Kidney capillary endothelial cell (primary cell): ENCODE measurements around the gene ZDHHC24.
A peak's percentile ranks its signal among the peaks of the same experiment; 100 is the strongest.

Experiments used
- DNase-seq: peaks from one replicate; pipeline ENCODE4 v3.0.0-alpha.2; 2018; ENCODE audit warnings: low spot score

ZDHHC24 gene

DNA sequence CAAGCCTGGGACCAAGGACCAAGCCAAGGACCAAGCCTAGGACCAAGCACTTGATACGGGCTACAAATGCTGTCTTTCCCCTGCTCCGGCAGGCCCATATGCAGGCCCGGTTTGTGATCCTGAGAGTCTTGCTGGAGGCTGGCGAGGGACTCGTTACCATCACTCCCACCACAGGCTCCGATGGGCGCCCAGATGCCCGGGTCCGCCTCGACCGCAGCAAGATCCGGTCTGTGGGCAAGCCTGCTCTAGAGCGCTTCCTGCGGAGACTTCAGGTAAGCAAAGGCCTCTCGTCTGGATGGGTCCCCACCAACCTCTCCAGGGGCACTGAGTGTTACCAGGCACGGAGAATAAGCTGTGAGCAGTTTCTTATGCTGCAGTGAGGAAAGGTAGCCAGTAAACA lies 48.6 kb downstream of the ZDHHC24 start:
- no peak for DNase-seq

DNA sequence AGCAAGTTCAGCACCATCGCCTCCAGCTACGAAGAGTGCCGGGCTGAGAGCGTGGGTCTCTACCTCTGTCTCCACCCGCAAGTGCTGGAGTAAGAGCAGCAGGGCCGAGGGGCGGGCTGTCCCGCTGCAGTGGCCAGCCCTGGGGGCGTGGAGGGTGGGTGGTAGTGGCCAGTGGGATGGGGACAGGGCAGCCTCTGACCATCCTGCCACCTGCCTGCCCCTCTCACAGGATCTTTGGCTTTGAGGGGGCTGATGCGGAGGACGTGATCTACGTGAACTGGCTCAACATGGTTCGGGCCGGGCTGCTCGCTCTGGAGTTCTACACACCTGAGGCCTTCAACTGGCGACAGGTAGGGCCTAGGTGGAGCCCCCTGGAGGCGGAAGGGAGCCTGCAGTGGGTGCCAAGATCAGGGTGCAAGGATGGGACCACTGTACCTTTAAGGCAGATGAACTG lies 50.4 kb downstream of the ZDHHC24 start:
- DNase-seq, result no peak

DNA sequence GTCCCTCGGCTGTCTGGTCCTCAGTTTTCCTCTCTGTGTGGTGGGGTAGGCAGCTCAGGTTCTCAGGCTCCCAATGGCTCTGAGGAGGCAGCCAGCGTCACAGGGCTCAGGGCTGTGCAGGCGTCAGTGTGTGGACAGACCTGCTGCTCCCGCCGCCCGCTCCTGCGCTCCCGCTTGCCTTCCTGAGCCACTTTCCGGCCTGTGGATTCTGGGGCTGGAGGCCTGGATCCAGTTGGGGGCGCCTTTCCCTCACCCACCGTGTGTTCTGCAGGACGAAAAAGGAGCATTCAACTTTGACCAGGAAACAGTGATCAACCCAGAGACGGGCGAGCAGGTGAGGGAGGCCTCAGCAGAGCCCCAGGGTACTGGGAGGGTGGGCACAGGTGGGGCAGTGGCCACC lies 50.9 kb downstream of the ZDHHC24 start:
- no peak for DNase-seq

DNA sequence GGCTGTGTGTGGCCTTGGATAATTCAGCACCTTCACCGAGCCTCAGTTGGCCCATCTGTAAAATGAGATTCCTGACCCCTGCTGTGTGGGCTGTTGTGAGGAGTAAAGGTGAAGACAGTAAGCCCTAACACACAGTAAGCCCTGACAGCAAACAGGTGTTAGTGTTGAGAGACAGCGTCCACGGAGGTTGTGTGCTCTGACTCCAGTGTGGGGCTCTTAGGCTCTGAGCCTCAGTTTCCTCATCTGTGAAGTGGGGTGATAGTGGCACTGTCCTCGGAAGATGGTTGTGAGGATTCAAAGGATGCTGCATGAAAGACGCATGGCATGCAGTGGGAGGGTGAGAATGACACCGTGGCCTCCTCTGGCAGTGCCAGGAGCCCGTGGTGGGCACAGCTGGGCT lies 51.4 kb downstream of the ZDHHC24 start:
- DNase-seq, result no peak

DNA sequence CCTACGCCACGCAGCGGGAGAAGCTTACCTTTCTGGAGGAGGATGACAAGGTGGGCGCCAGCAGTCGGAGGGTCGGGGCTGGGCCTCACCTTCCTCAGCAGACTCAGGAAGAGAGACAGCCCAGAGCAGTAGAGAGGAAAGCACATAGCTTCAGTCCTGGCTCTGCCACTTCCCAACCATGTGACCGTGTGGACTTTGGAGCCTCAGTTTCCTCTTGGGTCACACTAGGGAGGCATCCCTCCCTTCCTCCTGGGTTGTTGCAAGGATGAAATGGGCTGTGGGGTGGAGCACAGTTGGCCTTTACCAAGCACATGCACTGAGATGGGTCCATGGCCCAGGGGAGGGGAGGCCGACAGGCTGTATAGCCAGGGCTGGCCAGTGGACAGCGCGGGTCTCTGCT lies 52.7 kb downstream of the ZDHHC24 start:
- no peak for DNase-seq

DNA sequence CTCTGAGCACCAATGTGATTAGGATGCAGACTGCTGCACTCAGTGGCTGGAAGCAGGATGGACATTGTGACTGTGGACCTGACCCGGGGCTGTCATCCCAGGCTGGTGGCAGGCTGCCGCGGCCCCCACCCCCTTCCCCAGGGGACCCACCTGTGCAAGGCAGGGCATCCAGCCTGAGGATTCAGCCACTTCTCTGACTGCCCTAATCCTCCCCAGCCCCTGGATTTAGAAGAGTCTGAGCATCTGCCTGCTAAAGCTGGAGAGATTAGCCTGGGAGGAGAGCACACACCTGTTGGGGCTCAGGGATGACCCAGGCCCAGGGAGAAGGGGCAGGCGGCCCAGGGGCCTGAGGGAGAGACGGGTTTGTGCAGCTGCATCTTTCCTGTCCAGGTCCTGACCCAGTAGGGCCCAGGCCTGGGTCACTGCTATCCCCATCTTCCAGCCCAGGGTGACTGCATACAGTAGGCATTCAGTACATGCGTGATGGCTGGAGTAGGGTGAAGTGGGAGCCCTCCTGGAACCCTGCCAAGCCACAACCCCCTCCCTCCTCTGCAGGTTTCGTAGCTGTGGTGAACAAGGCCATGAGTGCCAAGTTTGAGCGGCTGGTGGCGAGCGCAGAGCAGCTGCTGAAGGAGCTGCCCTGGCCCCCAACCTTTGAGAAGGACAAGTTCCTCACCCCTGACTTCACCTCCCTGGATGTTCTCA lies 53.5 kb downstream of the ZDHHC24 start:
- DNase-seq, result no peak

DNA sequence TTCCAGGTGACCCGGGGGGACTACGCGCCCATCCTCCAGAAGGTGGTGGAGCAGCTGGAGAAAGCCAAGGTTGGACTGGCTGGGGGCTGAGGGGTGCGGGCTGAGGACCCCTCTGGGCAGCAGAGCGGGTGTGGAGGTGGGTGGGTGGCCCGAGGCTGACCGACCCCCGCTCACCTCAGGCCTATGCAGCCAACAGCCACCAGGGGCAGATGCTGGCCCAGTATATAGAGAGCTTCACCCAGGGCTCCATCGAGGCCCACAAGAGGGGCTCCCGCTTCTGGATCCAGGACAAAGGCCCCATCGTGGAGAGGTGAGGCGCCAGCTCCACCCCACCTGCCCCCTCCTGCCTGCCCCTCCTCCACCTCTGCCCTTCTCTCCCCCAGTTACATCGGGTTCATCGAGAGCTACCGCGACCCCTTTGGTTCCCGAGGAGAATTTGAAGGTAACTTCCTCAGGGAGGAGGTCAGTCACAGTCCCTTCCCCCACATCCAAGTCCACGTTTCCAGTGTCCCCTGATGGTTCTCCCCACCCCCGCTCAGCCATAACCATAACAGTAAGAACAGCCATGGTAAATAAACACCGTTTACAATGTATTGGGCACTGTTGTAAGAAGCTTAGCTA lies 54.4 kb downstream of the ZDHHC24 start:
- DNase-seq, result no peak

DNA sequence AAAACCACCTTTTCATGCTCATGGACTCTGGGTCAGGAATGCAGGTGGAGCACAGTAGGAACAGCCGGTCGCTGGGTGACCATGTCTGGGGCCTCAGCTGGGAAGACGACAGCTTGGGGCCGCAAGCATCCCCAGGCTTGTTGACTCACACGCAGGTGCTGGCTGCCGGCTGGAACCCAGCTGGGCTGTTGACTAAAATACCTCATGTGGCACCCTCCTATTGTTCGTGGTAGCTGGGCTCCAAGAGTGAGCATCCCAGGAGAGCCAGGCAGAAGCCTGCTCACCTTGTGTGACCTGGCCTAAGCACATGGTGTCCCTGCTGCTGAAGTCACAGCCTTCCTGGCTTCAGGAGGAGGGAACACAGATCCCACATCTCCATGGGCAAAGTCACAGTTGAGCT lies 56.2 kb downstream of the ZDHHC24 start:
- no peak for DNase-seq

DNA sequence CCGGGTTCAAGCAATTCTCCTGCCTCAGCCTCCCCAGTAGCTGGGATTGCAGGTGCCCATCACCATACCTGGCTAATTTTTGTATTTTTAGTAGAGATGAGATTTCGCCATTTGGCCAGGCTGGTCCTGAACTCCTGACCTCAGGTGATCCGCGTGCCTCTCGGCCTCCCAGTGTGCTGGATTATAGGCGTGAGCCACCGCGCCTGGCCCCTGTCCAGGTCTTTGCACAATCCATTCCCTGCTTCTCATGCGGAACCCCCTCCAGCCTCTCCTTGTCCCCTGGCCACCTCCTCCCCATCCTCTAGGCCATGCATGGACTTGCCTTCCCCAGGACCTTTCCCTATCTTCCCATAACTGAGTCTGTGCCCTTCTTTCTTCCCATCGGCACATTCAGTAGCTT lies 56.9 kb downstream of the ZDHHC24 start:
- no peak for DNase-seq

DNA sequence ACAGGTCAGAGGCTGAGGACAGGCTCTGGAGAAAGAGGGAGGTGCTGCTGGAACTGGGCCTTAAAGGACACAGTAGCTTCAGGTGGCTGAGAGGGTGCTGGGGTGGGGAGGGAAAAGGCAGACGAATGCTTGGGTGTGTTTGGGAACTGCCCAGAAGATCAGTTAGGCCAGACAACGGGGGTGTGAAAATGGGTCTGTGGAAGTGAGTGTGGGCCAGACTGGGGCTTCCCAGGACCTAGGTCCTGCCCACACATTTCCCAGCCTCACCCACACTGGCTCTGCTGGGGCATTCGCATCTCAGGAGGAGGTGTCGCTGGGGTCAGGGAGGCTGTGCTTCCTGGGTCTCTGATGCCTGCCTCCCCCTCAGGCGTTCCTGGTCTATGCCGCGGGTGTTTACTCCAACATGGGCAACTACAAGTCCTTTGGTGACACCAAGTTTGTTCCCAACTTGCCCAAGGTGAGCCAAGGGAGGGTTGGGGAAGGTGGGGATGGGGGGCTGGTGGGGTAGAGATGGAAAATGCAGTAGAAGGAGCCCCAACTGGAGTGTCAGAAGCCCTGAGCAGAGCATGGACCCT lies 61.0 kb downstream of the ZDHHC24 start:
- DNase-seq, result no peak

DNA sequence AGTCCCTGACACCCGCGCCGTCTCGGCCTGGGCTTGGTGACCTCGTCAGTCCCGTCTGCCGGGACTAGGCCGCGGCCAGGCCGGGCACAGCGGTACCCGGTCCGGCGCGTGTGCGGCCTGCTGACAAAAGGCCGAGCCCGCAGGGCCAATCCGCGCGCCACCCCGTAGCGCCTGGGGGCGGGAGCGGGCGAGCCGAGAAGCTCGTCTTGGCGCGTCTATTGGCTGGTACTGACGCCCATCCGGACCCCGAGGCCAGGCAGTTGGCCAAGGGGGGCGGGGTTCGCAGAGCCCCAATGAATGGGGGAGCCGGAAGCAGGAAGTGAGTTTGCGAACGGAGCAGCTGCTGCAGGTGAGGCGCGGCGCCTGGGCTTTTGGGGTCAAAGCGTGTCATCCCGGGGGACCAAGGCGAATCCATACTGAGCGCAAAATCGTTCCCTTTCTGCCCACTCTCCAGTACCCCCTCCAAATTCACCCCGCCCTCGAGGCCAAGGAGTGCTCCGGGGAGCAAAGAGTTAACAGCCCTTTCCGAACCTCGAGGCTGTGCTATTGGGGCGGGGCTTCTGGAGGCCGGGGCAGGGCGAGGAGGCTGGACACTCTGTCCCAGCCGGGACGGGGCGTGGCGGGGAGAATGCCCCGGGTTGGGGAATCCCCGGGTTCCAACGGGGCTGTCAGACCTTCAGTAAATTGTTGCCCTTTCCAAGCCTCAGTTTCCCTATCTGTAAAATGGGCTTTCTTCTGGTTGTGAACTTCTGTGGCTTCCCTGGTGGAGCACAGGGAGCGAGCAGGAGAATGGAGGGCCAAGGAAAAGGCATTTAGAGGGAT lies 65.5 kb downstream of the ZDHHC24 start, which contains the start of gene DPP3:
Gene DPP3, plus strand, starts transcription at position 318 of the 822 bp plus-strand sequence. CDS start 1,767 bp downstream, outside the sequence.
- DNase-seq, result peak; percentile 95

DNA sequence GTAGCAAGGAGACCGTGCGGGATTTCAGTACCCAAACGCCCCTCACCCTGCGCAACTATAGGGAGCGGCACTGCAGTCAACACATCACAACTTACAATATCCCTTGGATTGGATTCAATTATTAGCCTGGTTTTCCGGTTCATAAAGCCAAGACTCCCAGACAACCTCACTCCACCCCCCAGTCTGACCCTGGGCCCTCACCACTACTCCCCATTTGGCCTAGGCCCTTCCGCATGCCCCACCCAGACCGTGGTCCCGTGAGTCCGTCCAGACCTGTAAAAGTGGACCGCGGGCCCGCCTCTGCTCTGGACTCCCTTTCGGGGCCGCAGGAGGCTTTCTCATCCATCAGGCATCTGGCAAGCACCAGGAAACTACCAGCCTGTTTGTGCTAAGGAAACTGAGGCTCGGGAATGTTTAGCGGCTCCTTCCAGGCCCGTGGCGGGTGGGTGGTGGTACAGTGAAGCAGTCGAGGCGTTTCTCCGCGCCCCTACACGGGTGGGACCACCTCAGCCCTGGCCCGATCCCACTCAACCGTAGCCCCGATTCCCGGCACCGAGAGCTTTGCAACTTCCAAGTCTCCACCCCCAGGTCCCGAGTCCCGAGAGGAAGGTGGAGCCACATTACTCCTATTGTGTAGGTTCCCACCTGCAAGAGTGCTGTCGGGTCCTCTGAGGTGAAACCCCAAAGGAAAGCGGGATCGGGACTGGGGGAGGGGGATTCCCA lies 66.3 kb downstream of the ZDHHC24 start:
- peak; percentile 33 for DNase-seq

DNA sequence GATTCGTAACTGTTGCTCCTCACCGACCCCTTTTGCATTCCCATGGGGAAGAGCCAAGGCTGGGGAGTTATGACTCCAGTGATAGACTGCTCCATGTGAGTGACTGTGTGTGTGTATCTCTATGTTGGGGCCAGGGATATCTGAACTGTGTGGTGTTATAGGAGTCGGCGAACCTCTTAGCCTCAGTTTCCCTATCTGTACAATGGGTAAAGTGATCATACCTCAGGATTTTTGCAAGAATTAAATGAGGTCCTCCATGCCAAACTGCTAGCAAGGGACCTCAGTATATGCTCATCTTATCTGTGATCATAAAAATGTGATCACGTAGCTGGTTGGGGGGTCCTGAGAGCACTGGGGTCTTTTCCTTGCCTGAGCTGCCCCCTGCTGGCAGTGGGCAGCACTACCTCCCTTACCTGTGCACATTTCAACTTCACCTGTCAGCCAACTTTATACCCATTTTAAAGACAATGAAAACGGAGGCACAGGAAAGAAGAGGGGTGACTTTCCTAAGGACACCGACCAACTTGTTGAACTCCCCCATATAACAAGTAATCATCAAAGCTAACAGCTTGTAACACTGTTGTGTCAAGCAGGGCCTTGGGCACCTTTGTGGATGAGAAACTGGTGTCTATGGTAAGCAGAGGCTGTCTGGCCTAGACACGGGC lies 67.0 kb downstream of the ZDHHC24 start:
- no peak for DNase-seq

DNA sequence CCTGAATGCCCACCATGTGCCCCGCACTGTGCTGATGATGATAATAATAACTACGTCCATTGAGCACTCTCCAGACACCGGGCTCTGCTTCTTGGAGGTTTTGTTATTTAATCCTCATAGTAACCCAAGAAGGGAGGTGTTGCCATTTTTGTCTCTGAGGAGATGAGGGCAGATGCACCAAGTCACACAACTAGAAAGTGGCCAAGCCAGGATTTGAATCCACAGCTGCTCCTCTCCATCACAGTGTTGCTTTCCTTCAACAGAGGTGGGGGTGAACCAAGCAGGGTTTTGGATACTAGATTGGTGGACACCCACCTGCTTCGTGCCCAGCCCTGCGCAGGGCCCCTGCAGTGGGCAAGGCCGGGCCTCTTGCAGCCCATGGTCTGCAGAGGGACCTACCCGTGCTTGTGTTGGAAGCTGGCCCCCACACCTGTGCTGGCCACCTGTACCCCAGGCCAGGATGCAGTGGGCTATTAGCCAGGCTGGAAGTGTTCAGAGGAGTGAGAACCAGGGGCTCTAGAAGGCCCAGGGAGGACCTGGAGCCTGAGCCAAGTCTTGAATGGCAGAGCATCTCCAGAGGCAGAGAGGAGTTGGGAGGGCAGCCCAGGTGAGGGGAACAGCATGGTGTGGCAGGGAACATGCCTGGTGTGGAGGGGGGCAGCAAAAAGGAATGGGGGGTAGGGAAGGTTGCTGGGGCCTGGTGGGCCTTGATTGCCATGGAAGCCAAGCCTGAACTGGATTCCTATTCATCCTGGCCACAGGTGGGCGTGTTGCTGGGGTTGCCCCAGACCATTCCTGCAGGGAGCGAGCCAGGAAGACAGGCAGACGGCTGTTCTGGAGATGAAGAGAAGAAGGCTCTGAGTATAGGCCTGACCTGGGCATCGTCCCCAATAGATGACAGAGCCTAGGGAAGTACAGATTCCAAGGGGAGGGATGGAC lies 68.3 kb downstream of the ZDHHC24 start:
- no peak for DNase-seq

DNA sequence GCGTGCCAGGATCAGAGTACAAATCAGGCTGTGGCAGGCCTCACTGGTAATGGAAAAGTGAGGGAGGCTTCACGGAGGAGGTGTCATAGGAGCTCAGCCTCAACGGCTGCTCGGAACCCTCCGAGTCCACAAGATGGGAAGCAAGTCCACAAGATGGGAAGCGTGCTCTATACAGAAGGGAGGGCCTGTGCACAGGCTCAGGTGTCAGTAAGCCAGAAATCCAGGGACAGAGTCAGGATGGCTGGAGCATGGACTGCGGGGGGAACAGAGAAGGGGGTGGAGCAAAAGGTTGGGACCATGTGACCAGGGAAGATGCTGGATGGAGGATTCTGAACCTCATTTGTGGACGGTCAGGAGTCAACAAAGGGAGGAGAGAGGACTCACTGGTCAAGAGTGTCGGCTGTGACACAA lies 69.0 kb downstream of the ZDHHC24 start:
- DNase-seq, result no peak

DNA sequence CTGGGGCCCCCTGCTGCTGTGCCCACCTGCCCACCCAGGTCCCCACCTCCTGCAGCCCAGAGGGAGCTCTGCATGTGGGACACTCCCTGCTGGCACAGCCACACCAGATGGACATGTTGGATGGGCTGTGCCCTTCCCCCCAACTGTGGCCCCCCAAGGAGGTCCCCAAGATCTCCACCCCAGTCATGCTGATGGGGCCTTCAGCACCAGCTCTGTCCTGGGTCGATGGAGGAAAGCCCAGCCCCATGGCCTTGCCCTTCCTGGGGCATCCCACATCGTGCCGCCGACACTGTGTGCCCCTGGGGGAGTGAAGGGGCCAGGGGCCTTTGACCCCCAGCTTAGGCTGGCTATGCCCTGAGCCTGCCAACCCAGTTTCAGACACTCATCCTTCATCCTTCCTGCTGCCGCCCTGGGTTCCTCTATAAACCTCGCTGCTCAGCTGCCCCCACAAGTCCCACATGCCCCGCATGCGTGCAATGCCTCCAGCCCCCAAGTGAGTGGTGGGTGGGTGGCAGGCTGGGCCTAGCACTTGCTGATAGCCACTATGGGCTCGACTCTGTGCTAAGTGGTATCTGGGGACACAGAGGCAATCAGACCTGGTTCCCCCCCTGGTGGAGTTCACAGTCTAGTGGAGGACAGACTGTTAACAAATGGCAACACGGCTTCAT lies 69.5 kb downstream of the ZDHHC24 start:
- DNase-seq, result no peak

DNA sequence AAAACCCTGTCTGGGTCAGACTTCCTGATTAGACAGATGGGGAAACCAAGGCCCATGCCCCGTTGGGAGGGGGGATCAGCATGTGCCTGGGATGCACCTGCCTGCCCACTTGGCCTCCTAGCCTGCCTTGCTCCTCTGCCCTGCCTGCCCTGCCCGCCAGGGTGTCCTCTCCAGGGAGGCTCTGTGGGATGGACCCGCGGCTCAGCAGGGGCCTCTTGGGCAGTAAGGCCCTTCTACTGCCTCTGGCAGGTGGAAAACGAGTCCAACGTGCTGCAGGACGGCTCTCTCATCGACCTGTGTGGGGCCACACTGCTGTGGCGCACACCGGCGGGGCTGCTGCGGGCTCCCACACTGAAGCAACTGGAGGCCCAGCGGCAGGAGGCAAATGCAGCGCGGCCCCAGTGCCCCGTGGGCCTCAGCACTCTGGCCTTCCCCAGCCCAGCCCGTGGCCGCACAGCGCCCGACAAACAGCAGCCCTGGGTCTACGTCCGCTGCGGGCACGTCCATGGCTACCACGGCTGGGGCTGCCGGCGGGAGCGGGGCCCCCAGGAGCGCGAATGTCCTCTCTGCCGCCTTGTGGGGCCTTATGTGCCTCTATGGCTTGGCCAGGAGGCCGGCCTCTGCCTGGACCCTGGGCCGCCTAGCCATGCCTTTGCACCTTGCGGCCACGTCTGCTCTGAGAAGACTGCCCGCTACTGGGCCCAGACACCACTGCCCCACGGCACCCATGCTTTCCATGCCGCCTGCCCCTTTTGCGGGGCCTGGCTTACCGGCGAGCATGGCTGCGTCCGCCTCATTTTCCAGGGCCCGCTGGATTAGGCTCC lies 70.3 kb downstream of the ZDHHC24 start:
- DNase-seq, result no peak

DNA sequence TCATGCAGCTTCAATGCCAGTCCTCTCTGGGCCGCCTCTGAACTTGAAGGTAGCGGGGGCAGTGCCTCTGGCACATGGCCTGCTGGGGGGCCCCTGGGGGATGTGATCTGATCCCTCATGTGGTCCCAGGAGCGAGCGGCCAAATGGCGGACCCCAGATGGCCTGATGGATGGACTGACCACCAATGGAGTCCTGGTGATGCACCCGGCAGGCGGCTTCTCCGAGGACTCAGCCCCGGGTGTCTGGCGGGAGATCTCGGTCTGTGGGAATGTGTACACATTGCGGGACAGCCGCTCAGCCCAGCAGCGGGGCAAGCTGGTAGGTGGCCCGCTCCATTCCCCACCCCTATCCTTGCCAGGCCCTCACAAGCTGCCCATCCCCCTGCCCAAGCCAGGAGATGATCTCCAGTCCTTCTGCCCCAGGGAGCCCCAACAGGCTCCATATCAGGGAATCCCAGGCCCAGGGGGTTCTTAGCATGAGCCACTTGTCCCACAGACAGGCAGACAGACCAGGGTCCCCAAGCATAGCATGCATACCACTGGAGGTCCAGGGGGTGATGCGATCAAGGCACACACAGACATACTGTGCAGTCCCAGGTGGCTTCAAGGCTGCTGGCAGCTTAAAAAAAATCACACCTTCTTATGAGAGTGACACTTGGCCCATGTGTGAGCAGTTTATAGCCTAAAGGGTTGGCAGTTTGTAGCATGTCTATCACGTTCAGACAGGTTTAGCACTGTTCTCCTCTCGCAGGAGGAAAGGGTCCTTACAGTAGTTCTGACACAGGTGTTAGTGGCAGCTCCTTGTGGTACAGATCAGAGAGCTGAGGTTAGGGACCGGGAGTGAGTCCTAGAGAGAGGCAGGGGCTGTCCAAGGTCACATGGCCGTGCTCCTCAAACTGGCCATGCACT lies 72.0 kb downstream of the ZDHHC24 start:
- no peak for DNase-seq
